Mesendoderm (in vitro differentiated cells): ENCODE results near the gene PNMA8A.

Source experiments
- DNase-seq: peaks from one replicate; pipeline ENCODE4 v3.0.0; 2013
- H2AK5ac ChIP-seq: 2 replicates; pipeline ENCODE4 v1.6.1; 2013; ENCODE audit warnings: low read length, inconsistent platforms
- H2BK120ac ChIP-seq: 2 replicates; pipeline ENCODE4 v1.6.1; 2013; ENCODE audit warnings: low read depth, mild to moderate bottlenecking, low read length, moderate library complexity, mixed read lengths
- H2BK15ac ChIP-seq: replicated peaks from 2 replicates; pipeline ENCODE4 v1.6.1; 2013; ENCODE audit warnings: low read depth, mild to moderate bottlenecking, moderate library complexity
- H2BK5ac ChIP-seq: 2 replicates; pipeline ENCODE4 v1.6.1; 2013; ENCODE audit warnings: low read length, inconsistent platforms
- H3K18ac ChIP-seq: 2 replicates; pipeline ENCODE4 v1.6.1; 2013; ENCODE audit warnings: mild to moderate bottlenecking, low read length, mixed read lengths
- H3K23ac ChIP-seq: one replicate; pipeline ENCODE4 v1.6.1; 2013; ENCODE audit warnings: low read length
- H3K27ac ChIP-seq: 2 replicates; pipeline ENCODE4 v1.5.1; 2013; ENCODE audit warnings: low read depth, mild to moderate bottlenecking, inconsistent platforms, low read length, moderate library complexity
- H3K27me3 ChIP-seq: 2 replicates; pipeline ENCODE4 v1.6.1; 2013; ENCODE audit warnings: low read length, control low read depth, mild to moderate bottlenecking, inconsistent platforms; ENCODE audit not compliant: insufficient read depth, poor library complexity
- H3K36me3 ChIP-seq: 2 replicates; pipeline ENCODE4 v1.6.1; 2013; ENCODE audit warnings: low read length, inconsistent platforms; ENCODE audit not compliant: control insufficient read depth, insufficient read depth
- H3K4ac ChIP-seq: one replicate; pipeline ENCODE4 v1.6.1; 2013; ENCODE audit warnings: low read depth, mild to moderate bottlenecking, low read length, moderate library complexity
- H3K4me1 ChIP-seq: 2 replicates; pipeline ENCODE4 v1.6.1; 2013; ENCODE audit warnings: low read depth, low read length, inconsistent platforms; ENCODE audit not compliant: control insufficient read depth
- H3K4me2 ChIP-seq: 2 replicates; pipeline ENCODE4 v1.6.1; 2013; ENCODE audit warnings: low read length
- H3K4me3 ChIP-seq: 2 replicates; pipeline ENCODE4 v1.5.1; 2013; ENCODE audit warnings: mild to moderate bottlenecking, low read length
- H3K56ac ChIP-seq: one replicate; pipeline ENCODE4 v1.6.1; 2013; ENCODE audit warnings: low read length
- H3K79me1 ChIP-seq: 2 replicates; pipeline ENCODE4 v1.6.1; 2013; ENCODE audit warnings: low read length, inconsistent platforms
- H3K79me2 ChIP-seq: 2 replicates; pipeline ENCODE4 v1.6.1; 2013; ENCODE audit warnings: mild to moderate bottlenecking, low read length; ENCODE audit not compliant: control insufficient read depth, insufficient read depth
- H3K9ac ChIP-seq: 2 replicates; pipeline ENCODE4 v1.6.1; 2013; ENCODE audit warnings: low read length, inconsistent platforms
- H4K5ac ChIP-seq: one replicate; pipeline ENCODE4 v1.6.1; 2013; ENCODE audit warnings: low read length
- H4K8ac ChIP-seq: one replicate; pipeline ENCODE4 v1.6.1; 2013; ENCODE audit warnings: low read depth, mild to moderate bottlenecking, control low read depth, low read length, moderate library complexity
- WGBS: extraction: QIAGEN DNeasy Blood & Tissue Kit; methylation state at CpG from one replicate; pipeline ENCODE4 v1.1.7; 2013; ENCODE audit warnings: low lambda C conversion rate, missing lambda C conversion rate; ENCODE audit not compliant: insufficient coverage; ENCODE audit errors: extremely low coverage; 5-methylcytosine and 5-hydroxymethylcytosine counted together

Gene PNMA8A

DNA sequence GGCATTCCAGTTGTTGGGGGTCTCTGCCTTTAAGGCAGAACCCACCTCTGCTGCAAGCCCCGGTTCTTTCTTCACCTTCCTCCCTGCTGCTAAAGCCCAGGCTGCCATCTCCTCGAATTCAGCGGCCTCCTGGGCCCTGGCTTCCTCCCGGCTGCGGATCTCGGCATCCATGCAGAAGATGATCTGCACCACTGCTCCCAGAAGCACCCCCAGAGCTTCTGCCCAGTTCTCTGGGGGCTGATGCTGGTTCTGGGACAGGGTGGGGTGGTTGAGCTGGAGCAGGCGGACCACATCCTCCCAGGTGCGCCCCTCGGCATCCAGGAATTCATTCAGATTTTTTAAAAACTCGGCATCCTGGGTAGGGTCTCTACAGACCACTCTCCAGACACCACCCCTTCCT lies 987 bp downstream of the PNMA8A start:
- peak overlapping the region; percentile 78 for H3K9ac ChIP-seq
- no peak overlapping the region for H4K5ac ChIP-seq
- H3K4me1 ChIP-seq = peaks cover 2% of the 10 kb centered on the region
- H3K27ac ChIP-seq = no peak overlapping the region
- H3K4me3 ChIP-seq = no peak overlapping the region
- no peak overlapping the region for H2BK5ac ChIP-seq
- no peak overlapping the region for H3K23ac ChIP-seq
- no peak overlapping the region for H3K4ac ChIP-seq
- DNase-seq = no peak
- no peak overlapping the region for H3K18ac ChIP-seq
- no peaks in the 10 kb centered on the region for H3K27me3 ChIP-seq
- H3K4me2 ChIP-seq = no peak overlapping the region
- no CpG with 5 or more reads among the region's 10 CpGs for WGBS
- peak overlapping the region; percentile 87 for H3K56ac ChIP-seq
- no peak overlapping the region for H2AK5ac ChIP-seq
- H3K79me1 ChIP-seq = no peaks in the 10 kb centered on the region
- H3K79me2 ChIP-seq = no peaks in the 10 kb centered on the region
- no peak overlapping the region for H2BK120ac ChIP-seq
- no peak overlapping the region for H4K8ac ChIP-seq
- no peaks in the 10 kb centered on the region for H3K36me3 ChIP-seq
- H2BK15ac ChIP-seq = no peak overlapping the region

- H3K27ac ChIP-seq = no peak overlapping the region
- no peak overlapping the region for H2BK15ac ChIP-seq
- no peak for DNase-seq
- no CpG with 5 or more reads among the region's 18 CpGs for WGBS
- no peak overlapping the region for H3K56ac ChIP-seq
- H3K4me2 ChIP-seq = no peak overlapping the region
- no peak overlapping the region for H3K18ac ChIP-seq
- no peak overlapping the region for H3K23ac ChIP-seq
- peaks cover 2% of the 10 kb centered on the region for H3K4me1 ChIP-seq
- no peaks in the 10 kb centered on the region for H3K36me3 ChIP-seq
- H3K4ac ChIP-seq = no peak overlapping the region
- H4K8ac ChIP-seq = no peak overlapping the region
- H3K9ac ChIP-seq = no peak overlapping the region
- H2BK120ac ChIP-seq = no peak overlapping the region
- no peak overlapping the region for H2AK5ac ChIP-seq
- H4K5ac ChIP-seq = no peak overlapping the region
- no peaks in the 10 kb centered on the region for H3K27me3 ChIP-seq
- H3K79me2 ChIP-seq = no peaks in the 10 kb centered on the region
- H3K79me1 ChIP-seq = no peaks in the 10 kb centered on the region
- no peak overlapping the region for H2BK5ac ChIP-seq
- H3K4me3 ChIP-seq = no peak overlapping the region
Observed at GRCh38 chr19:46469541-46470185, 1.7 kb downstream of the PNMA8A start.

DNA sequence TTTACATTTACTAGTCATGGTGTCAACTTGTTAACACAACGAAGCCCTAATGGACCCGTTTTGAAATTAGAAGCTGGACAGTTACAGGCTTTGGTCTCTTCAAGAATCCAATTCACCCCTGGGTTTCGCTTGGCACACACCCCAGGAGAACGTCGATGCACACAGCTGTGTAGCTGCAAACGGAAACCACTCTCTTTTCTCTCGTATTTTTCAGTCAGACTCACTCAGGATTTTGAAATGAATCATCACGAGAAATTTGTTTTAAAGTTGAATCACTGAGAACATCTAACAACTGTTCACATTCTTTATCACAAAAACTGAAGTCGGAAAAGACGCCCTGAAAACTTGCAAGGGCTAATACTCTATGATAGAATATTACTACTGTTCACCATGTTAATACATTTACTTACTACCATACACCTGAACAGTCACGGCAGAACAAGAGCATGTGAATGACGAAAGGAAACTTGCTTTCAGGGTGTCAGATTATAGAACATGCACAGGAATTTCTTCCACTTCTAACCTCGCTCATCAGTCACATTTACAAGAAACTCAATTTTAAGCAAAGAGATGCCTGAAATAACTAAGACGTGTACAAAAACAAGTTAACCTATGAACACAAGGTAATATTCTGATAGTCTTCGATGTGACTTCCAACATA lies 4.7 kb downstream of the PNMA8A start:
- Histone ChIP-seq H2BK120ac (no peak overlapping the region), H3K23ac (no peak overlapping the region), H3K27me3 (no peaks in the 10 kb centered on the region), H3K36me3 (no peaks in the 10 kb centered on the region), H3K4me2 (no peak overlapping the region), H3K79me1 (no peaks in the 10 kb centered on the region), H2BK5ac (no peak overlapping the region), H4K5ac (no peak overlapping the region), H4K8ac (no peak overlapping the region), H3K4me1 (peaks cover 2% of the 10 kb centered on the region), H2AK5ac (no peak overlapping the region), H3K4me3 (no peak overlapping the region), H3K27ac (no peak overlapping the region), H2BK15ac (no peak overlapping the region), H3K4ac (no peak overlapping the region), H3K18ac (no peak overlapping the region), H3K9ac (no peak overlapping the region), H3K79me2 (no peaks in the 10 kb centered on the region), H3K56ac (no peak overlapping the region)
- DNase-seq = no peak
- WGBS = no CpG with 5 or more reads among the region's 15 CpGs

DNA sequence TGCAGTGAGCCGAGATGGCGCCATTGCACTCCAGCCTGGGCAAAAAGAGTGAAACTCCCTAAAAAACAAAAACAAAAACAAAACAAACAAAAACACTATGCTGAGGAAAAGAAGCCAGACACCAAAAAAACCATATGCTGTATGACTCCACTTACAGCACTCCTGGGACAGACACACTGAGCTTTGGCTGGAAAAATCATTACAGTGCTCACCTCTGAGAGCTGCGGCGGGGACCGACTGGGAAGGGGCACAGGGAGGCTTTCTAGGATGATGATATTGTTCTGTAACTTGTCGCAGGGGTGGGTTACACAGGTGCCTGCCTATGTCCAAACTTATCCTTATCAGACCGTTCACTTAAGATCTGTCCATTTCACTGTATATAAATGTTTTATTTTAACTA lies 7.8 kb downstream of the PNMA8A start:
- no peak overlapping the region for H3K9ac ChIP-seq
- H3K23ac ChIP-seq = no peak overlapping the region
- H3K27ac ChIP-seq = no peak overlapping the region
- H3K4me1 ChIP-seq = no peaks in the 10 kb centered on the region
- no peak overlapping the region for H2BK5ac ChIP-seq
- H3K56ac ChIP-seq = no peak overlapping the region
- no peak overlapping the region for H3K4me3 ChIP-seq
- H4K5ac ChIP-seq = no peak overlapping the region
- no peak for DNase-seq
- H3K27me3 ChIP-seq = no peaks in the 10 kb centered on the region
- no peak overlapping the region for H3K4ac ChIP-seq
- H4K8ac ChIP-seq = no peak overlapping the region
- no peaks in the 10 kb centered on the region for H3K79me1 ChIP-seq
- H2AK5ac ChIP-seq = no peak overlapping the region
- H3K36me3 ChIP-seq = no peaks in the 10 kb centered on the region
- H3K4me2 ChIP-seq = no peak overlapping the region
- no peaks in the 10 kb centered on the region for H3K79me2 ChIP-seq
- no peak overlapping the region for H3K18ac ChIP-seq
- H2BK120ac ChIP-seq = no peak overlapping the region
- H2BK15ac ChIP-seq = no peak overlapping the region
- WGBS = no CpG with 5 or more reads among the region's 7 CpGs

DNA sequence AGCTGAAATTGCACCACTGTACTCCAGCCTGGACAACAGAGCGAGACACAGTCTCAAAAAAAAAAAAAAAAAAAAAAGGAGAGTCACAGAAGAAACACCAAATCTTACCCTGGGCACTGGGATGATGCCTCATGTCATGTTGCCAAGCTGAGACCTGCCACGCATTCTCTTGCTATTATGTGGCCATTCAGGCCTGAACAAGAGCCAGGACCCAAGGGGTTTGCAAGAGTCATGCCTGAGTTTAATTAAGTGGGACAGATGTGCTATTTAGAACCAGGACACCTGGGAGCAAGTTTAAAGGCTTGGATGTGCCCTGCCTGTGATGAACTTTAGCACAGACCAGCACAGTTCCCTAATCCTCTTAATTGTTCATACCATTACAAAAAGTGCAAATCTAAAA lies 9.8 kb downstream of the PNMA8A start:
- no CpG with 5 or more reads among the region's 2 CpGs for WGBS
- Histone ChIP-seq H3K23ac (no peak overlapping the region), H3K27ac (no peak overlapping the region), H3K4me2 (no peak overlapping the region), H3K4me1 (no peaks in the 10 kb centered on the region), H3K56ac (no peak overlapping the region), H2BK120ac (no peak overlapping the region), H4K8ac (no peak overlapping the region), H2BK15ac (no peak overlapping the region), H2AK5ac (no peak overlapping the region), H4K5ac (no peak overlapping the region), H3K9ac (no peak overlapping the region), H3K79me2 (no peaks in the 10 kb centered on the region), H3K4me3 (no peak overlapping the region), H3K79me1 (no peaks in the 10 kb centered on the region), H3K4ac (no peak overlapping the region), H3K18ac (no peak overlapping the region), H2BK5ac (no peak overlapping the region), H3K27me3 (no peaks in the 10 kb centered on the region), H3K36me3 (no peaks in the 10 kb centered on the region)
- no peak for DNase-seq

DNA sequence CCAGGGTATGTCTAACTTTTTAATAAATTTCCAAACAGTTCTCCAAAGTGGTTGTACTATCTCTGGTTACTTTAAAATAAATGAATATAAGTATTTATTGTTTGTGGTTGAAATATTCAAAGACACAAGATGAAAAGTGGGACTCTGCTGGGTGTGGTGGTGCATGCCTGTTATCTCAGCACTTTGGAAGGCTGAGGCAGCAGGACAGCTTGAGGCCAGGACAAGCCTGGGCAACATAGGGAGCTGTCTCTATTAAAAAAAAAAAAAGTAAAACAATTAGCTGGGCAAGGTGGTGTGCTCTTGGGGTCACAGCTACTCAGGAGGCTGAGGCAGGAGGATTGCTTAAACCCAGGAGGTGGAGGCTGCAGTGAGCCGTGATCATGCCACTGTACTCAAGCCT lies 10.4 kb downstream of the PNMA8A start:
- no peaks in the 10 kb centered on the region for H3K27me3 ChIP-seq
- H2BK15ac ChIP-seq = no peak overlapping the region
- DNase-seq = no peak
- H3K79me1 ChIP-seq = no peaks in the 10 kb centered on the region
- no peak overlapping the region for H2BK120ac ChIP-seq
- H3K27ac ChIP-seq = no peak overlapping the region
- no peak overlapping the region for H3K23ac ChIP-seq
- no peaks in the 10 kb centered on the region for H3K79me2 ChIP-seq
- H3K36me3 ChIP-seq = no peaks in the 10 kb centered on the region
- H3K9ac ChIP-seq = no peak overlapping the region
- H3K18ac ChIP-seq = no peak overlapping the region
- no CpG with 5 or more reads among the region's 1 CpG for WGBS
- no peak overlapping the region for H3K4ac ChIP-seq
- no peak overlapping the region for H4K5ac ChIP-seq
- no peaks in the 10 kb centered on the region for H3K4me1 ChIP-seq
- no peak overlapping the region for H3K4me3 ChIP-seq
- no peak overlapping the region for H2BK5ac ChIP-seq
- no peak overlapping the region for H3K4me2 ChIP-seq
- no peak overlapping the region for H4K8ac ChIP-seq
- H2AK5ac ChIP-seq = no peak overlapping the region
- no peak overlapping the region for H3K56ac ChIP-seq
